Panc1 (cell line): ENCODE data around the gene SMTN. TPM values are rescaled to one million over a fixed set of nuclear protein-coding genes. Genes with fewer than 3 reads are reported as not detected.

ENCODE experiments used
- ATAC-seq: fragments of 200-7000 bp; cut with Tn5 transposase; 2 replicates; pipeline ENCODE4 v1.9.1; 2020; ENCODE audit warnings: mild to moderate bottlenecking, moderate library complexity
- BruUV-seq: library from RNA; stranded (reverse); fragments of 400-500 nt; replicated peaks from 2 replicates; lab custom pipeline; 2021; lab: Mats Ljungman, UMichigan
- CTCF ChIA-PET: fragments of 300-600 bp; sonication (Branson Sonifier 250); formaldehyde crosslinking; loops from one replicate; lab custom pipeline; 2022; ENCODE audit warnings: antibody characterized with exemption; lab: Charles Lee
- POLR2A ChIA-PET: fragments of 300-600 bp; sonication (Branson Sonifier 250); formaldehyde crosslinking; loops from one replicate; lab custom pipeline; 2022; ENCODE audit warnings: antibody characterized with exemption; lab: Charles Lee
- DNase-seq: peaks from one replicate; pipeline ENCODE4 v3.0.0-alpha.2; 2010; ENCODE audit warnings: low read depth, low spot score
- H3K27ac ChIP-seq: 2 replicates; pipeline ENCODE4 v1.5.1; 2011; ENCODE audit warnings: mild to moderate bottlenecking, low read length, inconsistent platforms
- H3K27me3 ChIP-seq: fragments of 200-500 bp; sonication (Bioruptor generic); 2 replicates; pipeline ENCODE4 v1.6.0; 2014; ENCODE audit warnings: low read length, inconsistent platforms; ENCODE audit not compliant: control insufficient read depth, insufficient read depth
- H3K36me3 ChIP-seq: fragments of 200-500 bp; sonication (Bioruptor generic); 2 replicates; pipeline ENCODE4 v1.5.1; 2014; ENCODE audit warnings: inconsistent platforms, mild to moderate bottlenecking, low read length, moderate library complexity; ENCODE audit not compliant: control insufficient read depth, insufficient read depth
- H3K4me1 ChIP-seq: 2 replicates; pipeline ENCODE4 v1.5.1; 2011; ENCODE audit warnings: inconsistent platforms, mild to moderate bottlenecking, low read length, moderate library complexity; ENCODE audit not compliant: control insufficient read depth, insufficient read depth
- H3K4me3 ChIP-seq, 2 experiments: 2 replicates each; pipeline ENCODE4 v1.5.1; 2011 to 2012; ENCODE audit warnings: low read depth in 2 of 2, low read length in 2 of 2, mild to moderate bottlenecking in 2 of 2, inconsistent platforms in 1 of 2, moderate library complexity in 1 of 2
- H3K9me3 ChIP-seq: fragments of 200-500 bp; sonication (Bioruptor generic); 2 replicates; pipeline ENCODE4 v1.5.1; 2014; ENCODE audit warnings: low read depth, mild to moderate bottlenecking, inconsistent platforms, low read length, moderate library complexity; ENCODE audit not compliant: control insufficient read depth, insufficient read depth
- CTCF ChIP-seq: fragments of 450-650 bp; IDR thresholded peaks from 2 replicates; pipeline ENCODE4 v1.5.1; 2017; ENCODE audit warnings: mild to moderate bottlenecking
- POLR2AphosphoS5 ChIP-seq: IDR thresholded peaks from 2 replicates; pipeline ENCODE4 v1.6.1; 2012; ENCODE audit warnings: mild to moderate bottlenecking, low read depth, low read length, moderate library complexity
- REST ChIP-seq, 2 experiments: IDR thresholded peaks; 2 replicates each; pipeline ENCODE4 v1.6.1; 2011 to 2012; ENCODE audit warnings: low read depth in 2 of 2, control low read depth in 1 of 2, low read length in 1 of 2, mild to moderate bottlenecking in 1 of 2, moderate library complexity in 1 of 2; ENCODE audit not compliant: insufficient read depth in 1 of 2
- SIN3A ChIP-seq: IDR thresholded peaks from 2 replicates; pipeline ENCODE4 v1.6.1; 2012; ENCODE audit warnings: low read depth, mild to moderate bottlenecking, low read length, moderate library complexity, borderline replicate concordance; ENCODE audit not compliant: insufficient read depth
- TCF7L2 ChIP-seq: IDR thresholded peaks from 2 replicates; pipeline ENCODE4 v1.6.1; 2011; ENCODE audit warnings: mild to moderate bottlenecking, low read depth, low read length, inconsistent platforms
- in situ Hi-C: cut with HindIII; loops from 2 replicates; pipeline ENCODE4 v1.10.0; 2016; ENCODE audit warnings: low sequenced_read_pairs, low pct_unique_long_range_greater_than_20kb
- intact Hi-C: fragments of 100-400 bp; cut with micrococcal nuclease; formaldehyde crosslinking; loops from one replicate; pipeline ENCODE4 v1.10.0; 2022; ENCODE audit not compliant: unreplicated experiment
- total RNA-seq: library from RNA; stranded (reverse); gene quantifications from one replicate; pipeline ENCODE4 v1.2.1, GENCODE V29; 2021; ENCODE audit not compliant: unreplicated experiment

Gene SMTN
- total RNA-seq, 1 experiment from 2014 or later = 71.7 TPM

DNA sequence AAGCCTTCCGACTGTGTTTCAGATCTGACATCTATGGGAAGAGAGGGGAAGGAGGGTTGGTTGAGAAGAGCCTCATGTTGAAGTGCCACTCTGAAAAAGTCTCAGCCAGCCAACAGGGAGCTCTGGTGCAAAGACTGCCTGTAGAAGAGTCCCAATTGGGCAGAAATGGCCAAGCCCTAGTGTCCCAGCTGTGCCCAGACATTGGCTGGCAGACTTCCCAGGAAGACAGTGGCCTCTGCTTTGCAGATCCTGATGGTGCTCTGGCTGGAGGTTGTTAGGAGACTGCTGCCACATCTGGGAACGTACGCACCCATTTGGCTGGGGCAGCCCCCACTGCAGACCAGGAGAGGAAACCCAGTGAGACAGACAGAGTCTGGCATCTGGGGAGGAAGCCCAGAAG, 62.4 kb downstream of the SMTN start:
- Histone ChIP-seq H3K36me3 (no peaks in the 10 kb centered on the region), H3K27me3 (no peaks in the 10 kb centered on the region), H3K4me3 (no peak overlapping the region), H3K4me1 (no peaks in the 10 kb centered on the region), H3K27ac (no peak overlapping the region), H3K9me3 (no peaks in the 10 kb centered on the region)
- DNase-seq = no peak
- intact Hi-C loops = no loop called here
- ChIA-PET POLR2A (no interaction called here), CTCF (no interaction called here)
- BruUV-seq = no TSS peak
- no peak for ATAC-seq
- no peak for TF ChIP-seq SIN3A
- TF ChIP-seq TCF7L2 = no peak
- no peak for TF ChIP-seq POLR2AphosphoS5
- no peak for TF ChIP-seq CTCF
- no peak for TF ChIP-seq REST (IDR thresholded peaks at IDR 0.05; ENCODE audit: insufficient read depth in 1 of 2, low read depth in 2 of 2, low read length in 1 of 2)
- in situ Hi-C loops = no loop called here

- no peak for DNase-seq
These were observed 63.1 kb downstream of the SMTN start for GRCh38 chr22:31144223-31144622.

More at GRCh38 chr22:31144223-31144622, 63.1 kb downstream of the SMTN start:
- POLR2A ChIA-PET = no interaction called here
- Histone ChIP-seq H3K27ac (no peak overlapping the region), H3K4me3 (no peak overlapping the region), H3K4me1 (no peaks in the 10 kb centered on the region), H3K36me3 (no peaks in the 10 kb centered on the region), H3K27me3 (no peaks in the 10 kb centered on the region), H3K9me3 (no peaks in the 10 kb centered on the region)
- CTCF ChIA-PET = no interaction called here
- in situ Hi-C loops = no loop called here
- no peak for ATAC-seq
- no peak for TF ChIP-seq CTCF
- no TSS peak for BruUV-seq
- intact Hi-C loops = no loop called here
